DND-41 (cell line): ENCODE results near the gene MYO19.

ENCODE experiments used
- ATAC-seq: fragments of 200-7000 bp; cut with Tn5 transposase; 3 replicates; pipeline ENCODE4 v1.9.1; 2021; ENCODE audit warnings: low read depth; ENCODE audit not compliant: insufficient read depth
- DNase-seq: peaks from one replicate; pipeline ENCODE4 v3.0.0-alpha.2; 2020
- H2AFZ ChIP-seq: 2 replicates; pipeline ENCODE4 v1.6.0; 2012; ENCODE audit warnings: low read depth, low read length
- H3K27ac ChIP-seq: 2 replicates; pipeline ENCODE4 v1.5.1; 2012; ENCODE audit warnings: low read length, inconsistent platforms
- H3K27me3 ChIP-seq: fragments of 200-600 bp; sonication (generic); 2 replicates; pipeline ENCODE4 v1.6.0; 2012; ENCODE audit warnings: low read length, mild to moderate bottlenecking, inconsistent platforms; ENCODE audit not compliant: insufficient read depth, poor library complexity
- H3K36me3 ChIP-seq: 2 replicates; pipeline ENCODE4 v1.5.1; 2012; ENCODE audit warnings: low read length, inconsistent platforms; ENCODE audit not compliant: insufficient read depth
- H3K4me1 ChIP-seq: 2 replicates; pipeline ENCODE4 v1.5.1; 2012; ENCODE audit warnings: mild to moderate bottlenecking, low read length; ENCODE audit not compliant: insufficient read depth
- H3K4me2 ChIP-seq: 2 replicates; pipeline ENCODE4 v1.6.0; 2012; ENCODE audit warnings: mild to moderate bottlenecking, moderate library complexity, low read length, inconsistent platforms; ENCODE audit not compliant: insufficient read depth
- H3K4me3 ChIP-seq, 2 experiments: fragments of 200-600 bp in 1 of 2; shearing (Covaris generic) in 1 of 2; 2 replicates each; pipeline ENCODE4 v1.5.1; 2012 to 2016; ENCODE audit warnings: inconsistent platforms in 2 of 2, low read length in 2 of 2, mild to moderate bottlenecking in 2 of 2, low read depth in 1 of 2, moderate library complexity in 1 of 2
- H3K79me2 ChIP-seq: 2 replicates; pipeline ENCODE4 v1.6.0; 2012; ENCODE audit warnings: low read length, inconsistent platforms; ENCODE audit not compliant: insufficient read depth
- H3K9ac ChIP-seq: 2 replicates; pipeline ENCODE4 v1.6.0; 2012; ENCODE audit warnings: low read depth, mild to moderate bottlenecking, inconsistent platforms, low read length, moderate library complexity
- H3K9me3 ChIP-seq: 2 replicates; pipeline ENCODE4 v1.5.1; 2012; ENCODE audit warnings: low read length, moderate library complexity, mild to moderate bottlenecking, inconsistent platforms; ENCODE audit not compliant: insufficient read depth, severe bottlenecking
- H4K20me1 ChIP-seq: 2 replicates; pipeline ENCODE4 v1.6.0; 2012; ENCODE audit warnings: low read length; ENCODE audit not compliant: insufficient read depth
- CTCF ChIP-seq: IDR thresholded peaks from 2 replicates; pipeline ENCODE4 v1.5.1; 2012; ENCODE audit warnings: borderline replicate concordance, low read length, moderate library complexity, mild to moderate bottlenecking; ENCODE audit not compliant: poor library complexity, severe bottlenecking; ENCODE audit errors: extremely low read depth
- EZH2 ChIP-seq: IDR thresholded peaks from 3 replicates; pipeline ENCODE4 v1.6.1; 2012; ENCODE audit warnings: borderline replicate concordance, low read depth, mild to moderate bottlenecking, moderate library complexity, low read length, inconsistent platforms; ENCODE audit not compliant: severe bottlenecking

The MYO19 gene

GRCh38 chr17:36504156-36504545 lies 30.5 kb downstream of the MYO19 start:
- H3K79me2 ChIP-seq: no peaks in the 10 kb centered on the region
- H3K36me3 ChIP-seq: peaks cover 96% of the 10 kb centered on the region
- no peaks in the 10 kb centered on the region for H3K27me3 ChIP-seq
- no peak overlapping the region for H2AFZ ChIP-seq
- H3K9me3 ChIP-seq: no peaks in the 10 kb centered on the region
- H3K9ac ChIP-seq: no peak overlapping the region
- H3K4me2 ChIP-seq: no peak overlapping the region
- H4K20me1 ChIP-seq: no peaks in the 10 kb centered on the region; the same call in 1 of the 2 replicates
- ATAC-seq (no peak), DNase-seq (no peak)
- no peak overlapping the region for H3K4me3 ChIP-seq
- TF ChIP-seq EZH2 (no peak), CTCF (no peak)
- no peak overlapping the region for H3K27ac ChIP-seq
- no peaks in the 10 kb centered on the region for H3K4me1 ChIP-seq

- DNase-seq (no peak), ATAC-seq (no peak)
- H3K36me3 ChIP-seq: peaks cover 96% of the 10 kb centered on the region
- H4K20me1 ChIP-seq: no peaks in the 10 kb centered on the region; the same call in 1 of the 2 replicates
- no peaks in the 10 kb centered on the region for H3K27me3 ChIP-seq
- H3K79me2 ChIP-seq: no peaks in the 10 kb centered on the region
- no peak overlapping the region for H2AFZ ChIP-seq
- TF ChIP-seq EZH2 (no peak), CTCF (no peak)
- H3K4me2 ChIP-seq: no peak overlapping the region
- H3K9me3 ChIP-seq: no peaks in the 10 kb centered on the region
- H3K4me3 ChIP-seq: no peak overlapping the region
- no peak overlapping the region for H3K27ac ChIP-seq
- no peaks in the 10 kb centered on the region for H3K4me1 ChIP-seq
- H3K9ac ChIP-seq: no peak overlapping the region
These were observed 31.1 kb downstream of the MYO19 start for GRCh38 chr17:36503456-36504155.

GRCh38 chr17:36501963-36502362 lies 32.7 kb downstream of the MYO19 start:
- Histone ChIP-seq H3K4me3 (no peak overlapping the region), H3K36me3 (peaks cover 94% of the 10 kb centered on the region), H3K9ac (no peak overlapping the region), H3K79me2 (no peaks in the 10 kb centered on the region), H2AFZ (no peak overlapping the region), H3K4me2 (no peak overlapping the region), H4K20me1 (no peaks in the 10 kb centered on the region), H3K4me1 (no peaks in the 10 kb centered on the region), H3K27ac (no peak overlapping the region), H3K9me3 (no peaks in the 10 kb centered on the region), H3K27me3 (no peaks in the 10 kb centered on the region)
- no peak for TF ChIP-seq CTCF
- no peak for TF ChIP-seq EZH2
- no peak for DNase-seq
- no peak for ATAC-seq

DNA sequence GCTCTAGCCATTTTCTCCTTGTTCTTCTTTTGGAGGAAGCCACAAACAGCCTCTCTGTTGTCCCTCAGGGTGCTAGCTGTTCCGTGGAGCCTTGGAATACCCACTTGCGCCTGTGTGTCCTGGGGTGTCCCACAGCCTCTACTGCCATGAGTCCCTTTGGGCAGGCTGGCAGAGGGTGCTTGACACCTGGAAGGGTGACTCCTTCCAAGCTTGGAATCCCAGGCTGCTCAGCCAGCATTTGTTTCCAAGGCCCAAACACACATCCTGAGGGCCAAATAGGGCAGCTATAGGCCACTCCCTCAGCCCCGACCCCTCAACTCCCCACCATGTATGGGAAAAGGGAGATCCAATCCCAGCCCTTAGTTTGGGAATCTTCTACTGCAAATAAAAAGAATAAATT lies 33.3 kb downstream of the MYO19 start:
- ATAC-seq (no peak), DNase-seq (peak; percentile 2)
- Histone ChIP-seq H3K4me3 (no peak overlapping the region), H3K9me3 (no peaks in the 10 kb centered on the region), H3K79me2 (no peaks in the 10 kb centered on the region), H3K36me3 (peaks cover 94% of the 10 kb centered on the region), H3K4me2 (no peak overlapping the region), H3K4me1 (no peaks in the 10 kb centered on the region), H4K20me1 (no peaks in the 10 kb centered on the region), H3K27ac (no peak overlapping the region), H3K27me3 (no peaks in the 10 kb centered on the region), H2AFZ (no peak overlapping the region), H3K9ac (no peak overlapping the region)
- TF ChIP-seq CTCF (no peak), EZH2 (no peak)
